Stimulated activated CD8-positive, alpha-beta memory T cell treated with anti-CD3 and anti-CD28 coated beads, Interleukin-4, amount 100 ng/mL, for 4 hours (primary cell): ENCODE data around the gene ISCU.
"Not testable (repeated sequence)": the region's sequence is repeated elsewhere in the genome, so short reads cannot be mapped to it uniquely, and the experiment has no call there.

Experiments used
- DNase-seq, 2 donors: peaks; one replicate each; pipeline ENCODE4 v3.0.0-alpha.2; 2020; ENCODE audit warnings: low read depth in 2 of 2, low spot score in 1 of 2

The ISCU gene

GRCh38 chr12:108586306-108586705, 23.9 kb downstream of the ISCU start:
- no peak for DNase-seq

GRCh38 chr12:108587826-108588225, 25.4 kb downstream of the ISCU start:
- no peak for DNase-seq

- DNase-seq = no peak
Observed at GRCh38 chr12:108589028-108589839, 26.8 kb downstream of the ISCU start.

- no peak for DNase-seq
Observed at GRCh38 chr12:108589840-108590229, 27.4 kb downstream of the ISCU start.

GRCh38 chr12:108590463-108590862, 28.1 kb downstream of the ISCU start:
- DNase-seq = not testable (repeated sequence)

GRCh38 chr12:108591267-108591980, 29.0 kb downstream of the ISCU start:
- DNase-seq = no peak

GRCh38 chr12:108592033-108592909, 29.9 kb downstream of the ISCU start:
- DNase-seq = no peak

- DNase-seq = no peak
Observed at GRCh38 chr12:108594323-108594903, 32.0 kb downstream of the ISCU start.

GRCh38 chr12:108594960-108595710, 32.7 kb downstream of the ISCU start:
- DNase-seq = no peak

- no peak for DNase-seq
Observed at GRCh38 chr12:108595711-108596647, 33.6 kb downstream of the ISCU start.

GRCh38 chr12:108596854-108597558, 34.6 kb downstream of the ISCU start:
- DNase-seq = no peak

- no peak for DNase-seq
Observed at GRCh38 chr12:108597559-108598471, 35.4 kb downstream of the ISCU start, which contains the start of gene TMEM119. TMEM119 (minus strand) TSS chr12:108598084; CDS start chr12:108592383, 5,701 bp downstream.

GRCh38 chr12:108598553-108599250, 36.3 kb downstream of the ISCU start:
- DNase-seq = no peak

GRCh38 chr12:108599541-108599940, 37.1 kb downstream of the ISCU start:
- no peak for DNase-seq

- no peak for DNase-seq
Observed at GRCh38 chr12:108599948-108600701, 37.7 kb downstream of the ISCU start.

- DNase-seq = no peak
Observed at GRCh38 chr12:108600702-108601007, 38.3 kb downstream of the ISCU start.
